Fibroblast of villous mesenchyme (primary cell): ENCODE measurements around the gene RPS27. TPM values are rescaled to one million over a fixed set of nuclear protein-coding genes. Genes with fewer than 3 reads are reported as not detected.
"Not testable (repeated sequence)": the region's sequence is repeated elsewhere in the genome, so short reads cannot be mapped to it uniquely, and the experiment has no call there.

Experiments
- DNase-seq: peaks from one replicate; pipeline ENCODE4 v3.0.0-alpha.2; 2010; ENCODE audit warnings: low read depth
- H3K4me3 ChIP-seq: 2 replicates; pipeline ENCODE4 v1.5.1; 2011; ENCODE audit warnings: low read depth, mild to moderate bottlenecking, low read length
- total RNA-seq: library from RNA; depleted of rRNA; stranded (reverse); fragments of >200 nt; gene quantifications from 2 replicates; pipeline ENCODE4 v1.2.3, GENCODE V29; 2012
- TF ChIP-seq, protein P1 (sequence below): IDR thresholded peaks from 2 replicates; pipeline ENCODE4 v1.5.1; 2012; ENCODE audit warnings: low read depth, mild to moderate bottlenecking, low read length; ENCODE audit not compliant: insufficient read depth

The RPS27 gene
- total RNA-seq, 1 donor: 1,538 TPM

GRCh38 chr1:153987621-153988020 is 2.9 kb upstream of the RPS27 start:
- TF ChIP-seq, protein P1, sequence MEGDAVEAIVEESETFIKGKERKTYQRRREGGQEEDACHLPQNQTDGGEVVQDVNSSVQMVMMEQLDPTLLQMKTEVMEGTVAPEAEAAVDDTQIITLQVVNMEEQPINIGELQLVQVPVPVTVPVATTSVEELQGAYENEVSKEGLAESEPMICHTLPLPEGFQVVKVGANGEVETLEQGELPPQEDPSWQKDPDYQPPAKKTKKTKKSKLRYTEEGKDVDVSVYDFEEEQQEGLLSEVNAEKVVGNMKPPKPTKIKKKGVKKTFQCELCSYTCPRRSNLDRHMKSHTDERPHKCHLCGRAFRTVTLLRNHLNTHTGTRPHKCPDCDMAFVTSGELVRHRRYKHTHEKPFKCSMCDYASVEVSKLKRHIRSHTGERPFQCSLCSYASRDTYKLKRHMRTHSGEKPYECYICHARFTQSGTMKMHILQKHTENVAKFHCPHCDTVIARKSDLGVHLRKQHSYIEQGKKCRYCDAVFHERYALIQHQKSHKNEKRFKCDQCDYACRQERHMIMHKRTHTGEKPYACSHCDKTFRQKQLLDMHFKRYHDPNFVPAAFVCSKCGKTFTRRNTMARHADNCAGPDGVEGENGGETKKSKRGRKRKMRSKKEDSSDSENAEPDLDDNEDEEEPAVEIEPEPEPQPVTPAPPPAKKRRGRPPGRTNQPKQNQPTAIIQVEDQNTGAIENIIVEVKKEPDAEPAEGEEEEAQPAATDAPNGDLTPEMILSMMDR: no peak
- H3K4me3 ChIP-seq: no peak overlapping the region

DNA sequence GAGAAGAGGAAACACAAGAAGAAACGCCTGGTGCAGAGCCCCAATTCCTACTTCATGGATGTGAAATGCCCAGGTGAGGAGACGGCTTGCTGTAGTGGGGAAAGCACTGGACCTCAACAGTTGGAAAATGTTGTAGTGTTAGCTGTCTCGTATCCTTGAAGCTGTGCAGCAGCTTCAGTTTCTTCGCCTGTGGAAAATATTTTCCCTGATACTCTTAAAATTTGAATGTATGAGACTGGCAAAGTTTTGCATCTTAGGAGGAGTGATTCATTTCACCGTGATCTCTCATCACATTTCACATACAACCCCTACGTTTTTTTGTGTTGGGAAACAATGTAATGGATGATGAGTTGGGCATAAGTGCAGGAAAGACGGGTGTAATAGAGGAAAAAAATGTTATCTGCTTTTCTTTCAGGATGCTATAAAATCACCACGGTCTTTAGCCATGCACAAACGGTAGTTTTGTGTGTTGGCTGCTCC is 629 bp downstream of the RPS27 start:
- H3K4me3 ChIP-seq: peak overlapping the region; percentile 90
- TF ChIP-seq, protein P1: no peak
- DNase-seq: no peak

More at GRCh38 chr1:153987621-153988020, 2.9 kb upstream of the RPS27 start:
- no peak for DNase-seq

- DNase-seq: no peak
- H3K4me3 ChIP-seq: peak overlapping the region; percentile 90
- TF ChIP-seq, protein P1: no peak
Measured at GRCh38 chr1:153991806-153992205, 1.2 kb downstream of the RPS27 start.

DNA sequence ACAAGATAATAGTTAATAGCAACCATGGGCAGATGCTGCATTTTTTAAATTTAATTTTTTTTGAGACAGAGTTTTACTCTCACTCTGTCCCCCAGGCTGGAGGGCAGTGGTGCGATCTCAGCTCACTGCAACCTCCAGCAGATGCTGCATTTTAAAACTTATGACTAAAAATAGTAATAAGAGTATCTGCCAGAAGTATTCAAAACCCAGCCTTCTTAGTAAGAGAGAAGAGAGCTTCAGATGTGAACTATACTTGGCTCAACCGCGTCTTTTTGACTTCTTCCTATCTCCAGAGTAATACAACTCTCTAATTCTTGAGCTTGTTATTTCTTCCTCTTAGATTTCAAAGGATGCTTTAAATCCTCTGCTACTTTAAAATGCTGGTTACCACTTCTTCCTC is 4.6 kb downstream of the RPS27 start:
- H3K4me3 ChIP-seq: no peak overlapping the region
- TF ChIP-seq, protein P1: no peak
- DNase-seq: no peak

DNA sequence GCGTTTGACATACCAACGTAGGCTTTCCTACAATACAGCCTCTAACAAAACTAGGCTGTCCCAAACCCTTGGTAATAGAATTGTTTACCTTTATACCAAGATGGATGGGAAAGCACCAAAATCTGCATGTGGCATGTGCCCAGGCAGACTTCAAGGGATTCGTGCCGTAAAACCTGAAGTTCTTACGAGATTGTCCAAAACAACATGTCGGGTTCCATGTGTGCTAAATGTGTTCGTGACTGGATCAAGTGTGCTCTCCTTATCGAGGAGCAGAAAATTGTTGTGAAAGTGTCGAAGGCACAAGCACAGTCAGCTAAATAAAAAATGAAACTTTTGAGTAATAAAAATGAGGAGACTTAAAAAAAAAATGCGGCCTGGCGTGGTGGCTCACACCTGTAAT is 5.1 kb downstream of the RPS27 start:
- no peak for DNase-seq
- no peak overlapping the region for H3K4me3 ChIP-seq
- TF ChIP-seq, protein P1: no peak

DNA sequence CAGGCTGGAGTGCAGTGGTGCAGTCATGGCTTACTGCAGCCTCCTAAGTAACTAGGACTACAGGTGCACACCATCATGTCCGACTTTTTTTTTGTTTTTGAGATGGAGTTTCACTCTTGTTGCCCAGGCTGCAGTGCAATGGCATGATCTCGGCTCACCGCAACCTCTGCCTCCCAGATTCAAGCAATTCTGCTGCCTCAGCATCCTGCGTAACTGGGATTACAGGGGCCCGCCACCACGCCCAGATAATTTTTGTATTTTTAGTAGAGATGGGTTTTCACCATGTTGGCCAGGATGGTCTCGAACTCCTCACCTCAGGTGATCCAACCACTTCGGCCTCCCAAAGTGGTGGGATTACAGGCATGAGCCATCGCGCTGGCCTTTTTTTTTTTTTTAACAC is 6.3 kb downstream of the RPS27 start:
- DNase-seq, H3K4me3 ChIP-seq: not testable (repeated sequence)

DNA sequence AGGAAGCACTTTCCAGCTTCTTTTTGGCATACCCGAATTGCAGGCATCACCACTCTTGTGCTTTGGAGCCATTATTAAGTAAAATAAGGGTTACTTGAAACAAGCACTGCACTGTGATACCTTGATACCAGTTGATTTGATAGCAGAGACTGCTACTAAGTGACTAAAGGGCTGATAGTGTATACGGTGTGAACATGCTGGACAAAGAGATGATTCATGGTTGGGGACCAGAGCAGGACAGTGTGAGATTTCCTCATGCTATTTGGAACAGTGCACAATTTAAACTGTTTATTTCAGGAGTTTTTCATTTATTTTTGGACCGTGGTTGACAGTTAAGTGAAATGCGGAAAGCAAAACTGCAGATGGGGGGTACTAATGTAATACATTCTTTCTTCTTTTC is 9.9 kb downstream of the RPS27 start:
- no peak for DNase-seq
- TF ChIP-seq, protein P1: no peak

More for the DNA sequence above, 9.9 kb downstream of the RPS27 start:
- H3K4me3 ChIP-seq: no peak overlapping the region
